Measurements from ENCODE around the gene GSC2. TPM values are rescaled to one million over a fixed set of nuclear protein-coding genes. Genes with fewer than 3 reads are reported as not detected.
A peak's percentile ranks its signal among the peaks of the same experiment; 100 is the strongest.

GSC2 gene
- total and polyA plus RNA-seq, 2 of the 4 experiments (the other 2 are of a cell fraction), result not detected

- Histone ChIP-seq H3K9ac (ENCODE audit: low read depth, low read length) (no peak overlapping the region), H4K91ac (ENCODE audit: insufficient read depth, low read depth, low read length) (no peak overlapping the region), H3K18ac (ENCODE audit: low read depth, low read length) (no peak overlapping the region), H3K9me3 (ENCODE audit: control insufficient read depth, insufficient read depth, low read length) (no peaks in the 10 kb centered on the region), H2AK5ac (ENCODE audit: low read depth, low read length) (no peak overlapping the region), H3K27ac (ENCODE audit: insufficient read depth, low read length) (no peak overlapping the region), H3K27me3 (ENCODE audit: control insufficient read depth, insufficient read depth, low read length) (no peaks in the 10 kb centered on the region), H3K36me3 (ENCODE audit: control insufficient read depth, insufficient read depth, low read length) (no peaks in the 10 kb centered on the region), H2AK9ac (replicated peaks; ENCODE audit: low read depth, low read length, poor library complexity) (peak overlapping the region; percentile 87), H2BK120ac (ENCODE audit: low read depth, low read length) (no peak overlapping the region), H2BK5ac (ENCODE audit: low read depth, low read length, poor library complexity, severe bottlenecking) (no peak overlapping the region), H4K20me1 (ENCODE audit: insufficient read depth, low read length) (peaks cover 49% of the 10 kb centered on the region), H4K5ac (ENCODE audit: low read depth, low read length) (no peak overlapping the region), H4K8ac (ENCODE audit: low read depth in 2 of 2, low read length in 2 of 2) (no peak overlapping the region), H2BK15ac (ENCODE audit: low read depth, low read length) (no peak overlapping the region), H3K14ac (replicated peaks; ENCODE audit: low read depth, low read length) (no peak overlapping the region), H2AFZ (replicated peaks; ENCODE audit: low read length, poor library complexity) (peak overlapping the region; percentile 44), H3K79me1 (ENCODE audit: low read depth in 1 of 2, low read length in 2 of 2) (peaks cover 38 to 74% of the 10 kb centered on the region in 2 experiments), H3K23ac (ENCODE audit: low read depth, low read length) (no peak overlapping the region), H3K4me3 (ENCODE audit: insufficient read depth, low read depth, low read length) (no peak overlapping the region), H2BK20ac (ENCODE audit: low read depth, low read length) (no peak overlapping the region), H3K4me1 (ENCODE audit: control insufficient read depth, insufficient read depth, low read length) (peaks cover 5% of the 10 kb centered on the region; the same call in 1 of the 2 replicates), H3K56ac (ENCODE audit: extremely low read depth, insufficient read depth, low read length) (no peak overlapping the region), H3K9me1 (ENCODE audit: insufficient read depth, low read length) (peaks cover 24% of the 10 kb centered on the region), H3K4me2 (ENCODE audit: low read depth, low read length) (no peak overlapping the region), H3K4ac (ENCODE audit: low read depth, low read length) (no peak overlapping the region)
- TF ChIP-seq RAD21 (IDR thresholded peaks at IDR 0.05; ENCODE audit: low read length), result no peak
- TF ChIP-seq BHLHE40 (IDR thresholded peaks at IDR 0.05; ENCODE audit: low read depth, low read length), result no peak
- TF ChIP-seq CTCF (conservative IDR thresholded peaks at IDR 0.05; ENCODE audit: low read depth, low read length), result no peak
- no peak for TF ChIP-seq CEBPB (IDR thresholded peaks at IDR 0.05; ENCODE audit: low read depth, low read length)
- no peak for TF ChIP-seq FOS (IDR thresholded peaks at IDR 0.05; ENCODE audit: low read depth, low read length)
- TF ChIP-seq CHD1 (IDR thresholded peaks at IDR 0.05; ENCODE audit: low read depth, low read length), result no peak
- no peak for TF ChIP-seq USF2 (IDR thresholded peaks at IDR 0.05; ENCODE audit: low read depth, low read length)
- no peak for TF ChIP-seq RCOR1 (IDR thresholded peaks at IDR 0.05; ENCODE audit: insufficient replicate concordance, low read length)
- POLR2A ChIA-PET (ENCODE audit: unreplicated experiment), result no interaction called here
- BruUV-seq (replicated peaks), result no TSS peak
- CTCF ChIA-PET, result no interaction called here
- 77% methylated on average over 2 of the region's 3 CpGs; no CpG with 5 or more reads in 1 of the 2 experiments for WGBS, 2 experiments (ENCODE audit: extremely low coverage in 2 of 2, insufficient read length in 1 of 2)
- intact Hi-C loops (cut with micrococcal nuclease), result no loop called here
- ATAC-seq (ENCODE audit: low read depth), result no peak
- dilution Hi-C loops (cut with HindIII; ENCODE audit: low sequenced_read_pairs, unreplicated experiment), result no loop called here
- DNase-seq, result no peak
- in situ Hi-C loops (cut with MboI; ENCODE audit: low sequenced_read_pairs), result no loop called here
Measured at GRCh38 chr22:19097518-19097917, 52.6 kb downstream of the GSC2 start.

Other genes starting within 250 kb of the GSC2 start
- 0.54 and 0.56 TPM in 2 replicates for gene DGCR6, start 244.0 kb downstream of the GSC2 start, total RNA-seq (2012; rRNA removed)
- 0.58 and 1.9 TPM in 2 replicates for gene DGCR6, start 244.0 kb downstream of the GSC2 start, polyA plus RNA-seq (2012; rRNA removed)
- not detected in 2 replicates for gene PRODH, start 214.0 kb downstream of the GSC2 start, total RNA-seq (2012; rRNA removed)
- gene PRODH, start 214.0 kb downstream of the GSC2 start, polyA plus RNA-seq (2012; rRNA removed), result 0.02 TPM in 1 of 2 replicates, not detected in the other
- gene DGCR2, start 27.9 kb downstream of the GSC2 start, total RNA-seq (2012; rRNA removed), result 17.2 and 18.6 TPM in 2 replicates
- gene DGCR2, start 27.9 kb downstream of the GSC2 start, polyA plus RNA-seq (2012; rRNA removed), result 33.5 and 35.4 TPM in 2 replicates
- not detected in 2 replicates for gene TSSK2, start 19.0 kb downstream of the GSC2 start, total RNA-seq (2012; rRNA removed)
- gene TSSK2, start 19.0 kb downstream of the GSC2 start, polyA plus RNA-seq (2012; rRNA removed), result not detected in 2 replicates
- gene ESS2, start 5.6 kb downstream of the GSC2 start, total RNA-seq (2012; rRNA removed), result 13.4 and 16.7 TPM in 2 replicates
- 17.3 and 18.3 TPM in 2 replicates for gene ESS2, start 5.6 kb downstream of the GSC2 start, polyA plus RNA-seq (2012; rRNA removed)
- gene SLC25A1, start 28.4 kb upstream of the GSC2 start, total RNA-seq (2012; rRNA removed), result 41.0 and 46.1 TPM in 2 replicates
- 56.5 and 58.5 TPM in 2 replicates for gene SLC25A1, start 28.4 kb upstream of the GSC2 start, polyA plus RNA-seq (2012; rRNA removed)
- gene CLTCL1, start 141.4 kb upstream of the GSC2 start, total RNA-seq (2012; rRNA removed), result 7.5 and 8.1 TPM in 2 replicates
- gene CLTCL1, start 141.4 kb upstream of the GSC2 start, polyA plus RNA-seq (2012; rRNA removed), result 6.1 and 6.2 TPM in 2 replicates

Data from IMR-90 (cell line).